GM21526 (cell line): ENCODE results near the gene GALP.
"Not testable (repeated sequence)": the region's sequence is repeated elsewhere in the genome, so short reads cannot be mapped to it uniquely, and the experiment has no call there.

Experiments used
- ATAC-seq: cut with Tn5 transposase; IDR thresholded peaks from one replicate; pipeline ENCODE4 v1.9.1; 2021; ENCODE audit warnings: moderate library complexity; ENCODE audit not compliant: unreplicated experiment, low FRiP score

GALP gene

DNA sequence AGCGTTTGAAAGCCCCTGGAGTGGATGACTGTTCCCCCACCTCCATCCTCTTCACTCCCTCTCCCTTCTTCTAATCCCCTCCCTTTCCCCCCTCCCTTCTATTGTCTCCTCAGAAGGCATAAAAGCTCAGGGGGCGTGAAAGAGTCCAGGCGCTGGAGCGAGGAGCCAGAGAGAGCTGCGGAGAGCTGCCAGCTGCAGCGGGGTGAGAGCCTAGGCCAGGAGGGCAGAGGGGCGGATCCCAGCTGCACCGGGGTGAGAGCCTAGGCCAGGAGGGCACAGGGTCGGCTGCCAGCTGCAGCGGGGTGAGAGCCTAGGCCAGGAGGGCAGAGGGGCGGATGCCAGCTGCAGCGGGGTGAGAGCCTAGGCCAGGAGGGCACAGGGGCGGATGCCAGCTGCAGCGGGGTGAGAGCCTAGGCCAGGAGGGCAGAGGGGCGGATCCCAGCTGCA, at the start of gene GALP:
TSS of gene GALP (plus strand) at position 148 of the 447 bp plus-strand sequence. CDS start 1,101 bp downstream, outside the sequence.
- not testable (repeated sequence) for ATAC-seq

DNA sequence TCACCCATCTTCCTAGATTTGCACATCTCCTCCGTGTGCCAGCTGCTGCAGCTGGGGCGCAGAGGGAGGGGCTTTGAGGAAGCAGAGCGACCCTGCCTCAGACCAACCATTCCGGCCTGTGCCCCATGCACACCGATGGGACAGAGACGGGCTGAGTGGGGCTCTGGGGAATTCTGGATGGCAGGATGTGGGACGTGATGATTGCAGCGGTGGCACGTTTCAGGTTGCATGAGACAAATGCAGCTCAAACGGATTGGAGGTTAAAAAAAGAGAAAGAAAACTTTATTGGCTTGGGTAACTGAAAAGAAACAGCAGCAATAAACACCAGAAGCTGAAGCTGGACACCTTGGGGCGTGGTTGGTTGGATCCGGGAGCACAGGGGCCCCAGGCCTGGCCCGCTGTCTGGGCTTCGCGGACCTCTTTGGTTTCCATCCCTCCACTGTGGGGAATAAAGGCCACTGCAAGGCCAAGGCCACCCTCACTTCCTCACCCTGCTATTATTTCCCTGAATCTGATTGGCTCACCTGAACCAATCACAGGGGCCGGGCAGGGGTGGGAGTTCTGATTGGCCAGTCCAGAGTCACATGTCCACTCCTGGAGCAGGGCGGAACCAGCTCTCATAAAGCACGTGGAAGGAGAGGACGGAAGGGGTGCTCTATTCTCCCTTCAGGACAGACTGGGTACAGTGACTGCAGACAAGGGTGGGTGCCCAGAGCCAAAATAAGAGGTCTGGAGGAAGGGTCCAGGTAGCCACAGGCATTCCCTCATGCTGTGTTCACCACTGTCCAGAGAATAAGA, 48.6 kb upstream of the GALP start:
- no peak for ATAC-seq

DNA sequence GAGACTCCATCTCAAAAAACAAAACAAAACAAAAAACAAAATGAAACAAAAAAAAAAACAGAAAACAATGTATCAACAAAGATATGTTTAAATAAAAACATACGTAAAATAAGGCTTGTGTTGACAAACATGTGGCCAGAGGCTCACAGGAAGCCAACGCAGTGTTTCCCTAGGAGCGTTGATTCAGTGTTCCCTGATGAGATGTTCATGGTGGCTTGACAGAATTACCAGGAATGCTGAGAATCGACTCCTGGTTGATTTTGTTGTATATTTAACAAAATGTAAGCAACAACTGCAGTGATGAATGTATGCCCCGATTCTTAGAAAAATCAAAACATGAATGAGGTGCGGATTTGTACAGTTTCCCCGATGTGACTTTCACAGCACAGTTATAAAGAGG, 45.8 kb upstream of the GALP start:
- ATAC-seq: no peak

DNA sequence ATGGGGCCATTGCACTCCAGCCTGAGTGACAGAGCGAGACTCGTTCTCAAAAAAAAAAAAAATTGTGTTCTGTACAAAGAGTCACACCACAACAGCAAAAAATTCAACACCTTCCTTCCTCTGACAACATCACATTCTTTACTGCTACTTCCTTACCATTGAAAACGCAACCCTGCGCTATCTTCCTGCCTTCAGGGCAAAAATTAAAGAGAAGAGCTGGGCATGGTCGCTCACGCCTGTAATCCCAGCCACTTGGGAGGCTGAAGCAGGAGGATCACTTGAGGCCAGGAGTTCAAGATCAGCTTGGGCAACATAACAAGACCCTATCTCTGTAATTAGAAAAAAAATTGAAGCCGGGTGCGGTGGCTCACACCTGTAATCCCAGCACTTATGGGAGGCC, 44.2 kb upstream of the GALP start:
- no peak for ATAC-seq

DNA sequence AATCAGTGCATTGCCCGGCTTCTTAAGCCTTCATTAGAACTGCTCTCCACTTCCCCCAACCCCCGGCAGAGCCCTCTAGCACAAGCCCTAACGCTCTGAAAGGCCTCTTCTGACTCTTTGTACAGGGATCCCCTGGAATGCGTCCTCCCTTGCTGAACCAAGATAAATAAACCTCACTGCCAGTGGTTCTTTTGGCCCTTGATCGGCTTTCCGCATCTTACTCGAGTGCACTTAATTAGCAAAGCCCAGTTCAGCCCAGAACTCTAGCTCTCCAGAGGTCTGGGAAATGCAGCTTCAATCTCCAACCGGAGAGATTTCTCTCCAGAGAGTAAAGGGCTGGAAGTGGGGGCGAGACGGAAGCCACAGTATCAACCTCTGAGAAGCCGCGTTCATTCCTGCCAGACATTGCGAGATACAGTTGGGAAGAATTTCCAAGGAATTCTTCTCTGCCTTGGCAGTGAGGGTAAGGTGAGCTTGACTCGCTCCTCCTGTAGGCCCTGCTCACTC, 43.4 kb upstream of the GALP start:
- no peak for ATAC-seq

DNA sequence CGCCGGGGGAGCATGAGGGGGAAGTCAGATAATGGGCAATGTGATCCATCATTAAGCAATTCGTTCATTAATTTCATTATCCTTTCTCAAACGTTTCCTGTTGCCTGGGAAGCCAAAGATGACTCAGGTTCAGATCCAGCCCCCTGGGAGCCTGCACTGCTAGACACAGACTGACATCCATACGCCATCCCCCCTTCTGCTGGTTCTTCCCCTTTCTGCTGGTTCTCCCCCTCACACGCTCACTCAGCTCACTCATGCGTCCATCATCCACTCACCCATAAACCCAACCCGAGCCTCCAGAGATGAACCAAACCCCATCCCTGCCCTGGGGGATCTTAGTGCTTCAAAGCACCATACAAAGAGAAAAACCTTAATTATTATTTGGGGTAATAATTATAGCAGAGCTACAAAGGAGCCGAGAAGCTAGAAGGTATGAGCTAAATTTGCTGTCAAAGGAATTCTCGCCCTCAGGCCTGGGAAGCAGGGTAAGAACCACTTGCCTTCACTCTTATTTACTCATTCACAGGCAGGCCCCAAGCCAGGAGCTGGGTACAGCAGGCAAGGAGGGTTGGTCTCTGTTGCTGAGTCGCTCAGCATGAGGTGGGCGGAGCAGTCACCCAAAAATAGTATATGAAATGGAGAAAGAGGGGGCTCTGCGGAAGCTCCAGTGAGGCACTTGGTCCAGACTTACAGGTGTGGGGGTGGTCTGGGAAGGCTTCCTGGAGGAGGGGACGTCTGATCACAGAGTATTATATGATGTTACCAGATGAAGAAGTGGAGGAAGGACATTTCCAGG, 41.8 kb upstream of the GALP start:
- ATAC-seq: no peak

DNA sequence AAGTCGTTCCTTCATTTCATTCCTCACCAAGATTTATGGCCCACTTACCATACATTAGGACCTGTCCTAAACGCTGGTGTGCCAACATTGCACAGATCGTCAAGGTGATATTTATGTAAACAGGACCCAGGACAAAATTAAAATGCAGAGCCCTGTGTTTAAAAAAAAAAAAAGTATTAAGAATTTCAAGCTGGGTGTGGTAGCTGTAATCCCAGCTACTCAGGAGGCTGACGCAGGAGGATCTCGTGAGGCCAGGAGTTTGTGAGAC, 41.2 kb upstream of the GALP start:
- ATAC-seq: no peak

DNA sequence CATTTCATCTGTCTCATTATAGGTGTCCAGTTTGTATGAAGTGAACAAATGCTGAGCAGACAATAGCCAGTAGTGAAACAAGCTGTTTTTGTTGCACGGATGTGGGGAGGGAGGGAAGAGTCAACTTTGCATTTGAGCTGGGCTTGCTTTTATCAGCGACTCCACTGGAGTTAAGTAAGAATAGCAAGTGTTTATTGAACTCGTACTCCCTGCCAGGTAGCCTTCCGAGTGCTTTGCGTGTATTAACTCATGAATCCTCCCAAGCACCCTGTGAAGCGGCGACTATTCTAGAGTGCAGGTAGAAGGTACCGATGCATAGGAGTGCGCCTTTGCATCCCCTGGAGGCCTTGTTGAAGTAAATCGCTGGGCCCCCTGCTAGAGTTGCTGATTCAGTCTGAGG, 39.4 kb upstream of the GALP start:
- no peak for ATAC-seq

DNA sequence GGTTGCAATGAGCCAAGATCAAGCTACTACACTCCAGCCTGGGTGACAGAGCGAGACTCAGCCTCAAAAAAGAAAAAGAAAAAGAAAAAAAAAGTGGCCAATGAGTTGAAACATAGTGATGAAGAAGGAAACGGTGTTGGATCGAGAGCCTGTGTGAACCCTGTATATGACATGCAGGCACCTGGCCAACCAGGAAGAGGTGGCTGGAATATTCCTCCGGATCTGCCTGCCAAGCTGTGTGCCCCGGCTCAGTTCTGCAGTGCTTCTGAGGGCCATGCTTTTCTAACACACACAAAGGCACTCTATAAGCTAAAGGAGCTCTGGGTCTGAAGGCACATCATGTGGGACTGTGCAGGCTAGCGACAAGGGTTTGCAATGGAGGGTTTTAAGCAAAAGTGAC, 38.4 kb upstream of the GALP start:
- no peak for ATAC-seq

DNA sequence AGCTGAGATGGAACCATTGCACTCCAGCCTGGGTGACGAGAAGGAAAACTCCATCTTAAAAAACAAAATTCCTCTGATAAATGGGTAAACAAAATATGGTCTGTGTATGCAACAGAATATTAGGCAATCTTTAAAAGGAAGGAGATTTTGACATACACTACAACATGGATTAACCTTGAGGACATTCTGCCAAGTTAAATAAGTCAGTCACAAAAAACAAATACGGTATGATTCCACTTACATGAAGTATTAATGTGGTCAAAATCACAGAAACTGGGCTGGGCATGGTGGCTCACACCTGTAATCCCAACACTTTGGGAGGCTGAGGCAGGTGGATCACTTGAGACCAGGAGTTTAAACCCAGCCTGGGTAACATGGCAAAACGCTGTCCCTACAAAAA, 37.7 kb upstream of the GALP start:
- no peak for ATAC-seq

DNA sequence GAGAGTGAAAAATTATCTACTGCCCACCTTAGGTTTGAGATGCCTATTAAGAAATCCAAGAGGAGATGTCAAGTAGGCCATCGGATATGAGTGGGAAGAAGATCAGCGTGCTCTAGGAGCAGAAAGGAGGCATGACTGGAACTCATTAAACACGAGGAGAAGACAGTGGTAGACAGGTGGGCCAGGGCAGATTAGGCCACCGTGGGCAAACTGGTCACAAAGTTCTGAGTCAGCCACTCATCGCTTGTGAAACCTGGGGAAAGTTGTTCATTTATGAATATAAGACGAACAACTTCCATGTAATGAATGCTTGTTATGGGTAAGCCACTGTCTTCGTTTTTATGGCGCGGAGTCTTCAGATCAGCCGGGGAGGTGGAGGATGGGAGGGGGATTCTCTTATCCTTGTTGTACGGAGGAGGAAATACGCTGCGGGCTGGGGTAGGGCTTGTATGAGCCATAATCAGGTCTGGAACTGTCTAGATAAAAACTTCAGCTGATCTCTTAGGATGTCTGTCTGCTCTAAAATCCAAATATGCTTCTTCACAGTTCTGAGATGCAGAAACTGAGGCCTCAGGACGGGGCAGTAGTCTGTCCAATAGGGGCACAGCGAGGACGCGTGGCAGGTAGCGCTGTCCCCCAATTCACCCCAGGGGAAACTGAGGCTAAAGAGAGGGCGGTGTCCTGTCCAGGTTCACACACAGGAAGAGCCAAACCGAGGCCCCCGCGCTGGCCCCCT, 35.8 kb upstream of the GALP start:
- ATAC-seq: no peak

DNA sequence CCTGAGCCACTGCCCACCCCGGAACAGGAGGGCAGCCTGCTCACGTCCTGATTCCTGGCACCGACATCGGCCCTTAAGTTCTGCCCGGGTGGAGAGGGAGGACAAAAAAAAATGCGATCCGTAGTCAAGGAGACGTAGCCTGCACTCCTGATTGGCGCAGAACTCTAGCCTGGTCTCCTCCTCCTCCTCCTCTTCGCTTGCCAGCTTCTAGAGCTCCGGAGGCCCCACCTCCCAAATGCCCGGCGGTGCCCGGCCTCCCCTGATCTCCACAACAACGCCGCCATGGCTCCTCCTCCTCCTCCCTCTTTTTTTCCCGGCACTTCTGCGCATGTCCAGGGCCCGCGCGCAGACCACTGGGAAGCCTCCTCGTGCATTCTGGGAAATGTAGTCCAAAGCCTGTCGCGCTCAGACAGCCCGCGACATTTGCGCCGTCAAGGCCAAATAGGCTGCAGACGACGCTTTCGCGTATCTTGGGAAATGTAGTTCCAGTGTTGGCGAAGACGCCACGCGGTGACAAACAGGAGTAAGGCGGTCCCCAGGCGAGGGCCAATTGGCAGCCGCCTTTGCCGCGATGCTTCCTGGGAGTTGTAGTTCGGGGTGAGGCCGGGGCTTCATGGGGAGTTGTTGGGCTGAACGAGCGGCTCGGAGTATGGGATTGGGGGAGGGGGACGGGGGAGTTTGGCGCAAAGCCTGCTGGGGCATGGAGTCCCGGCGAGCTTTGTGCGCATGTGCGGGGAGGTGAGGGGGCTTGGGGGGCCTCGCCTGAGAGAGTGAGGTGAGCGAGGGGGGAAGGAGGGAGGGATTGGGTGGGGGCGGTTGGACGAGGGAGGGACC, 35.0 kb upstream of the GALP start, which contains the start of gene ZNF444:
TSS of gene ZNF444 (plus strand) at position 705 of the 834 bp plus-strand sequence. CDS start 5,625 bp downstream, outside the sequence.
- ATAC-seq: peak; percentile 86

DNA sequence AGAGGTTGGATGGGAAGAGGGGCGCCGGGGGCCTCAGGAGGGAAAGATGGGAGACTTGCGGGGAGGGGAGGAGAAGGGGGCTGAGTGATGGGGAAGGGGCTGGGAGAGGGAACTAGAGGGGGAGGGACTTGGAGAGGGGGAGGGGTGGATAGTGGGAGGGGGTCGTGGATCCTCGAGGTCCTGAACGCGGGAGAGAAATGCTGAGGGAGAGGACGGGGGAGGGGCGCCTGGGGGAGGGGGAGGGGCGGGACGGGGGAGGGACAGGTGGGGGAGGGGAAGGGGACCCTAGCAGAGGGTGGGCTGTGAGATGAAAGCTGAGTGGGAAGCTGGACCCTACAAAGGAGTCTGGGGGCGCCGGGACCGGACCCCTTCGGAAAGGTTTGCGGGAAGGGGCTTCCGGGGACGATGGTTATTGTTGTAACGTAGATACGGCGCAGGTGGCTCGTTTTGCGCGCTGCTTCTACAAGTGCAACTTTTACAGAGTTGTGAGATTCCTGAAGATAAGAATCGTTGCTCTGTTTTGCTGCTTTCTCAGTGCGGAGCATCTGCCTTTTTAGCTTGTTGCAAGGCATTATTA, 34.3 kb upstream of the GALP start:
- ATAC-seq: no peak

DNA sequence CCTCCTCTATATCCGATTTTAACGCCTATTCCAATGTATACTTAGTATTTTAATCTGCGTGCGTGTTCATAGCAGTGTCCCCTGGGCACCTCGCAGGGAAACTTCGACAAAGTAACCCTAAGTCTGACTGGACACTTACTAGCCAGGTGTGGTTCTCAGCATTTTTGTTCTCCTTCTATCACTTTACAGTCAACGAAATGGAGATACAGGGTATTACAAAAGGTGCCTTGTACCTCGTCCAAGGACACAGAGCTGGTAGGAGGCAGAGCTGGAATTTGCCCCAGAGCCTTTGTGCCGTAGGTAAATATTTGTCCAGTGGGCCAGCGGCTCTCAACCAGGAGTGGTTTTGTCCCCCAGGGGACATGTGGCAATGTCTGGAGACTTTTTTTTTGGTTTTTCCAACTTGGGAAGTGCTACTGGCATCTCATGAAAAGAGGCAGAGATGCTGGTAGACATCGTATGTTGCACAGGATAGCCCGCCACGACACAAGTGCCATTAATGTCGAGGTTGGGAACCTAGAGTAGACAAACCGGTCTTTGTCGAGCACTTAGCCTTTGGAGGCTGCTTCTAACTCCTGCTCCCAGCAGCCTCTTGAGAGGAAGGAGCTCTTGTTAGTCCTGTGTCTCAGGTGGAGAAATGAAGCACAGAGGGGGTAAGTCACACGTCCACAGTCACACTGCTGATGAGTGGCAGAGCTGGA, 33.6 kb upstream of the GALP start:
- no peak for ATAC-seq

DNA sequence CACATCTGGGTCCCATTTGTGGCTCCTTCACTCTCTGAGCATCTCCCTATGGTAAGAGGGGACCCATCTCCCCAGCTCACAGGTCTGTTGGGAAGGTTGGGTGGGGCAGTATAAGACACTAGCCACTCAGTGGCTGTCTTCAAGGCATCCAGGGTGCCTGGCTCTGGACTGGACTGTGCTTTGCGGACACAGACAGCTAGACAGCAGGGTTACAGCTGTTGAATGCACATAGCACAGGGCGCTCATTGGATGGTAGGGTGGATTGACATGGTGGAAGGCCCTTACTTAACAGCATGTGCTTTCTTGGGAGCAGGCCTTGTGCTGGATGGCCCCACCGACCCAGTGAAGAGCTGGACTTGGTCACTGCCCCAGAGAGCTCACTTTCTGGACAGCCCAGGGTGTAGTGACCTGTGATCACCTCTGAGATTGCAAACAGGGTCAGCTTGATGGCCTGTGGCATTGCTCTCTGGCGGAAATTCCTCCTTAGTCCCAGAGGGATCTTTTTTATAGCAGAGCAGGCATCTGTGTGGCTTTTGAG, 32.8 kb upstream of the GALP start:
- no peak for ATAC-seq

DNA sequence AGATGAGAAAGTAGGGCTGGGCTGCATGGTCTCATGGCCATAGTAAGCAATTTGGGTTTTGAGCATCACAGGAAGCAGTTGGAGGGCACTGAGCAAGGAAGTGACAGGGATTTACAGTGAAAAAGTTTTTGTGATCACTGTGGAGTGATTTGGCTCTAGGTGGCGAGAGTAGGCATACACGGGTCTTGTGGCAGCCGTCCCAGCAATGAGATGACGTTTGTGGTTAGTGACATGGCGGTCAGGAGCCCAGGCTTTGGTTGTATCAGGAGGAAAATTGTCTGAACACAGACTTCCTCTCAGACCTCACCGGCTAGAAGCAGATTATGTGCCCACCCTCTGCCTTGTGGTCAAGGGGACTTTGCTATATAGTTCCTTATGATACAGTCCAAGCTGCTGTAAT, 31.4 kb upstream of the GALP start:
- ATAC-seq: no peak

DNA sequence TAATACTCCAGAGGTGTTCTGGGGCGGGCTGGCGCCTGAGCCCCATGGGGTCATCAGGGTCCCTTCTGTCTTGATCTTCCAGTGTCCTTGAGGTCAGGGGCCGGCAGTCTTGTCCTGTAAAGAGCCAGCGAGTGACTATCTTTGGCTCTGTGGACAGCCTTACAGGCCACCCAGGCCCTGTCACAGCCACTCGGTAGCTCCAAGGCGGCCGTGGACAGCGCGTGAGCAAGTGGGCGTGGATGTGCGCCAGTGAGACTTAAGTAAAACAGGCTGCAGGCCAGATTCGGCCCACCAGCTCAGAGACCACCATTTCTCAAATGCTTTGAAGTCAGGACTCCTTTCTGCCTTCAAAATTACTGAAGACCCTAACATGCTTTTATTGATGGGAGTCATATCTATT, 31.0 kb upstream of the GALP start:
- no peak for ATAC-seq

DNA sequence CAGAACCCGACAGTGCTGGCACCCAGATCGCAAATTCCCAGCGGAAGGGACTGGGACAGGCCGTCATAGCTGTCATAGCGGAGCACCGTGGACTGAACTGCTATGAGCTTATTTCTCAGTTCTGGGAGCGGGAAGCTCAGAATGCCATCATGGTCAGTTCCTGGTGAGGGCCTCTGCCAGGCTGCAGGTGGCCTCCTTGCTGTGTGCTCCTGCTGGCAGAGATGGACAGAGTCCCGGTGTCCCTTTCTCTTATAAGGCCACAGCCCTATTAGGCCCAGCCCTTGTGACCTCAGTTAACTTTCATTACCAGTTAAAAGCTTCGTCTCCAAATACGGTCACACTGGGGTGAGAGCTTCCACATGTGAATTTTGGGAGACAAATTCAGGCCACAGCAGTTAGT, 30.1 kb upstream of the GALP start:
- no peak for ATAC-seq

DNA sequence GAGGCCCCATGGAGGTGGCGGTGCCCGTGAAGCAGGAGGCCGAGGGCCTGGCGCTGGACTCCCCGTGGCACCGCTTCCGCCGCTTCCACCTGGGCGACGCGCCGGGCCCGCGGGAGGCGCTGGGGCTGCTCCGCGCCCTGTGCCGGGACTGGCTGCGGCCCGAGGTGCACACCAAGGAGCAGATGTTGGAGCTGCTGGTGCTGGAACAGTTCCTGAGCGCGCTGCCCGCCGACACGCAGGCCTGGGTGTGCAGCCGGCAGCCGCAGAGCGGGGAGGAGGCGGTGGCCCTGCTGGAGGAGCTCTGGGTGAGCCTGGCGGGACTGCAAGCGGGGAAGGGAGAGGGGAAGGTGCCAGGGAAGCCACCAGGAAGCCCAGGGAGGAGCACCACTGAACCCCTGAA, 28.9 kb upstream of the GALP start:
- ATAC-seq: no peak
